Stimulated activated naive B cell treated with anti-CD40 and anti-IgM and Interleukin-4, amounts not matched to agents 10 μg/mL and 1 μg/mL and 100 μg/mL, for 72 hours (primary cell): Measurements from ENCODE around the gene SLC35E4.
"Not testable (repeated sequence)": the region's sequence is repeated elsewhere in the genome, so short reads cannot be mapped to it uniquely, and the experiment has no call there.

ENCODE experiments used
- ATAC-seq, 2 donors: fragments of 150-1000 bp; cut with Tn5 transposase; replicated peaks; 2 replicates each; pipeline ENCODE4 v1.10.0; 2021; ENCODE audit warnings: moderate library complexity in 1 of 2
- DNase-seq: peaks from one replicate; pipeline ENCODE4 v3.0.0; 2021
- H3K27ac Mint-ChIP-seq: one replicate; pipeline ENCODE4 v1.8.0; 2022; ENCODE audit warnings: mild to moderate bottlenecking, mixed read lengths
- H3K27me3 Mint-ChIP-seq, 2 donors: one replicate each; pipeline ENCODE4 v1.8.0; 2022; ENCODE audit warnings: mixed read lengths in 2 of 2
- H3K36me3 Mint-ChIP-seq, 2 donors: one replicate each; pipeline ENCODE4 v1.8.0; 2022; ENCODE audit warnings: mixed read lengths in 2 of 2, mild to moderate bottlenecking in 1 of 2
- H3K4me1 Mint-ChIP-seq, 2 donors: one replicate each; pipeline ENCODE4 v1.8.0; 2022; ENCODE audit warnings: mixed read lengths in 2 of 2, mild to moderate bottlenecking in 1 of 2
- H3K4me3 Mint-ChIP-seq, 2 donors: one replicate each; pipeline ENCODE4 v1.8.0; 2022; ENCODE audit warnings: mild to moderate bottlenecking in 2 of 2, mixed read lengths in 2 of 2, moderate library complexity in 1 of 2
- H3K9me3 Mint-ChIP-seq, 2 donors: one replicate each; pipeline ENCODE4 v1.8.0; 2022; ENCODE audit warnings: mixed read lengths in 2 of 2, mild to moderate bottlenecking in 1 of 2

The SLC35E4 gene, protein sequence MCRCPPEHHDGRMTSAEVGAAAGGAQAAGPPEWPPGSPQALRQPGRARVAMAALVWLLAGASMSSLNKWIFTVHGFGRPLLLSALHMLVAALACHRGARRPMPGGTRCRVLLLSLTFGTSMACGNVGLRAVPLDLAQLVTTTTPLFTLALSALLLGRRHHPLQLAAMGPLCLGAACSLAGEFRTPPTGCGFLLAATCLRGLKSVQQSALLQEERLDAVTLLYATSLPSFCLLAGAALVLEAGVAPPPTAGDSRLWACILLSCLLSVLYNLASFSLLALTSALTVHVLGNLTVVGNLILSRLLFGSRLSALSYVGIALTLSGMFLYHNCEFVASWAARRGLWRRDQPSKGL

GRCh38 chr22:30635273-30636225 lies at the start of gene SLC35E4:
SLC35E4 (plus strand) TSS chr22:30635781; CDS start chr22:30636451, 670 bp downstream.
- Mint-ChIP-seq H3K4me3 (peak within 1 kb of the TSS; percentile 87), H3K27me3 (no peaks in the 10 kb centered on the region), H3K9me3 (no peaks in the 10 kb centered on the region), H3K27ac (peak within 1 kb of the TSS; percentile 95), H3K4me1 (peaks cover 15 to 34% of the 10 kb centered on the region in 2 donors), H3K36me3 (peaks cover 1 to 5% of the 10 kb centered on the region in 2 donors)
- DNase-seq (peak; percentile 90), ATAC-seq (peak; percentile 71 to 76)

GRCh38 chr22:30586414-30586813 lies 49.2 kb upstream of the SLC35E4 start:
- no peak for DNase-seq
- Mint-ChIP-seq H3K27me3 (no peaks in the 10 kb centered on the region), H3K9me3 (no peaks in the 10 kb centered on the region), H3K27ac (no peak overlapping the region), H3K4me3 (no peak overlapping the region), H3K4me1 (peaks cover 5 to 8% of the 10 kb centered on the region in 2 donors), H3K36me3 (peaks cover 57 to 70% of the 10 kb centered on the region in 2 donors)
- ATAC-seq: no peak

GRCh38 chr22:30591191-30591587 lies 44.4 kb upstream of the SLC35E4 start:
- H3K4me1 Mint-ChIP-seq: peaks cover 0 to 4% of the 10 kb centered on the region in 2 donors
- peaks cover 24 to 35% of the 10 kb centered on the region in 2 donors for H3K36me3 Mint-ChIP-seq
- no peaks in the 10 kb centered on the region for H3K9me3 Mint-ChIP-seq
- no peak overlapping the region for H3K27ac Mint-ChIP-seq
- ATAC-seq (peak in 1 of 2 donors; percentile 10), DNase-seq (no peak)
- H3K27me3 Mint-ChIP-seq: peaks cover 4 to 6% of the 10 kb centered on the region in 2 donors
- H3K4me3 Mint-ChIP-seq: no peak overlapping the region

- ATAC-seq (peak; percentile 100), DNase-seq (peak; percentile 94)
- H3K27ac Mint-ChIP-seq: no peak within 1 kb of the TSS
- peaks cover 4 to 6% of the 10 kb centered on the region in 2 donors for H3K27me3 Mint-ChIP-seq
- peaks cover 0 to 4% of the 10 kb centered on the region in 2 donors for H3K4me1 Mint-ChIP-seq
- no peak within 1 kb of the TSS for H3K4me3 Mint-ChIP-seq
- H3K36me3 Mint-ChIP-seq: peaks cover 19 to 30% of the 10 kb centered on the region in 2 donors
- H3K9me3 Mint-ChIP-seq: no peaks in the 10 kb centered on the region
Measured at GRCh38 chr22:30591588-30592359, 43.8 kb upstream of the SLC35E4 start, which contains the start of gene PES1. PES1 (minus strand) TSS chr22:30591910; CDS start chr22:30591833, 77 bp downstream.

DNA sequence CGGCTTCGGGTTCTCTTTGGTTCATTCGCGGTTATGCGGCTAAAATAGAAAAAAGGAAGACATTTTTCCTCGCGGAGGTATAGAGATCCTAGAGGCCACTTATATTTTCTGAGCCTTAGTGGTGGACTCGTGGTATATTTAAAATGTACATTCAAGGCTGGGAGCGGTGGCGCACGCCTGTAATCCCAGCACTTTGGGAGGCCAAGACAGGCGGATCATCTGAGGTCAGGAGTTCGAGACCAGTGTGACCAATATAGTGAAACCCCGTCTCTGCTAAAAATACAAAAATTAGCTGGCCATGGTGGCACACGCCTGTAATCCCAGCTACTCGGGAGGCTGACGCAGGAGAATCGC lies 43.2 kb upstream of the SLC35E4 start:
- not testable (repeated sequence) for H3K27me3 Mint-ChIP-seq, H3K9me3 Mint-ChIP-seq, H3K27ac Mint-ChIP-seq, DNase-seq, H3K4me1 Mint-ChIP-seq, ATAC-seq, H3K4me3 Mint-ChIP-seq
- peaks cover 14 to 24% of the 10 kb centered on the region in 2 donors for H3K36me3 Mint-ChIP-seq

- DNase-seq: no peak
- Mint-ChIP-seq H3K4me3 (no peak overlapping the region), H3K36me3 (no peaks in the 10 kb centered on the region), H3K4me1 (no peaks in the 10 kb centered on the region), H3K27ac (no peak overlapping the region), H3K27me3 (peaks cover 4 to 6% of the 10 kb centered on the region in 2 donors), H3K9me3 (no peaks in the 10 kb centered on the region)
- no peak for ATAC-seq
Measured at GRCh38 chr22:30596199-30596598, 39.4 kb upstream of the SLC35E4 start.

DNA sequence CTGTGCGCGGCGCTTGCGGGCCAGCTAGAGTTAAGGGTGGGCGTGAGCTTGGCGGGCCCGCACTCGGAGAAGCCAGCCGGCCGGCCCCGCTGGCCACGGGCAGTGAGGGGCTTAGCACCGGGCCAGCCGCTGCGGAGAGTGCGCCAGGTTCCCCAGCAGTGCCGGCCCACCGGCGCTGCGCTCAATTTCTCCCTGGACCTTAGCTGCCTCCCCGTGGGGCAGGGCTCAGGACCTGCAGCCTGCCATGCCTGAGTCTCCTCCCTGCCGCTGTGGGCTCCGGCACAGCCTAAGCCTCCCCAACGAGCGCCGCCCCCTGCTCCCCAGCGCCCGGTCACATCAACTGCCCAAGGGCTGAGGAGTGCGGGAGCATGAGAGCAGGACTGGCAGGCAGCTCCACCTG lies 38.7 kb upstream of the SLC35E4 start:
- H3K4me1 Mint-ChIP-seq: no peaks in the 10 kb centered on the region
- no peak overlapping the region for H3K4me3 Mint-ChIP-seq
- no peak for ATAC-seq
- H3K9me3 Mint-ChIP-seq: no peaks in the 10 kb centered on the region
- no peak overlapping the region for H3K27ac Mint-ChIP-seq
- no peak for DNase-seq
- H3K36me3 Mint-ChIP-seq: no peaks in the 10 kb centered on the region
- peaks cover 4 to 6% of the 10 kb centered on the region in 2 donors for H3K27me3 Mint-ChIP-seq

DNA sequence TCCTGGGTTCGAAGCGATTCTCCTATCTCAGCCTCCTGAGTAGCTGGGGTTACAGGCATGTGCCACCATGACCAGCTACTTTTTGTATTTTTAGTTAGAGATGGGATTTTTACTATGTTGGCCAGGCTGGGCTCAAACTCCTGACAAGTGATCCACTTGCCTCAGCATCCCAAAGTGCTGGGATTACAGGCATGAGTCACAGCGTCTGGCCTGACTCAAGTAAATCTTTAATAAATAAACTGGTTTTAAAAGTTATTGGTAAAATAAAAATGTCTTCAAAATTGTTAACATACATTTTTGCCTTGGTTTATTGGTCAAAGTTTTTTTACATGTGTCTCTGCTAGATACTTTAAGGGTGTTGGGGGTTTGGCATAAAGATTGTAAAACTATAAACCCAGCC lies 36.6 kb upstream of the SLC35E4 start:
- Mint-ChIP-seq H3K27me3 (peaks cover 0 to 4% of the 10 kb centered on the region in 2 donors), H3K4me3 (no peak overlapping the region), H3K9me3 (no peaks in the 10 kb centered on the region), H3K27ac (no peak overlapping the region), H3K36me3 (no peaks in the 10 kb centered on the region), H3K4me1 (peaks cover 0 to 1% of the 10 kb centered on the region in 2 donors)
- DNase-seq (no peak), ATAC-seq (no peak)

- Mint-ChIP-seq H3K4me3 (no peak overlapping the region), H3K36me3 (no peaks in the 10 kb centered on the region), H3K27ac (no peak overlapping the region), H3K27me3 (peaks cover 0 to 9% of the 10 kb centered on the region in 2 donors), H3K4me1 (peaks cover 1 to 5% of the 10 kb centered on the region in 2 donors), H3K9me3 (no peaks in the 10 kb centered on the region)
- ATAC-seq: peak; percentile 25 to 39
- no peak for DNase-seq
Measured at GRCh38 chr22:30600921-30601320, 34.7 kb upstream of the SLC35E4 start.

DNA sequence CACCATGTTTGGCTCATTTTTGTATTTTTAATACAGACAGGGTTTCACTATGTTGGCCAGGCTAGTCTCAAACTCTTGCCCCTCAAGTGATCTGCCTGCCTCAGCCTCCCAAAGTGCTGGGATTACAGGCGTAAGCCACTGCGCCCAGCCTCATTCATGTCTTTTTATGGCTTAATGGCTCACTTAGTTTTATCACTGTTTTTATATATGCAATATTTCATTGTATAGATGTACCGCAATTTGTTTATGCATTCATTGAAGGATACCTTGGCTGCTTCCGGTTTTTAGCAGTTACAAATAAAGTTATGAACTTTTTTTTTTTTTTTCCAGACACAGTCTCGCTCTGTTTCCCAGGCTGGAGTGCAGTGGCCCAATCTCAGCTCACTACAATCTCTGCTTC lies 34.1 kb upstream of the SLC35E4 start:
- H3K27me3 Mint-ChIP-seq: peaks cover 0 to 5% of the 10 kb centered on the region in 2 donors
- H3K36me3 Mint-ChIP-seq: no peaks in the 10 kb centered on the region
- DNase-seq (no peak), ATAC-seq (no peak)
- no peaks in the 10 kb centered on the region for H3K9me3 Mint-ChIP-seq
- no peak overlapping the region for H3K4me3 Mint-ChIP-seq
- H3K27ac Mint-ChIP-seq: no peak overlapping the region
- peaks cover 5 to 10% of the 10 kb centered on the region in 2 donors for H3K4me1 Mint-ChIP-seq

DNA sequence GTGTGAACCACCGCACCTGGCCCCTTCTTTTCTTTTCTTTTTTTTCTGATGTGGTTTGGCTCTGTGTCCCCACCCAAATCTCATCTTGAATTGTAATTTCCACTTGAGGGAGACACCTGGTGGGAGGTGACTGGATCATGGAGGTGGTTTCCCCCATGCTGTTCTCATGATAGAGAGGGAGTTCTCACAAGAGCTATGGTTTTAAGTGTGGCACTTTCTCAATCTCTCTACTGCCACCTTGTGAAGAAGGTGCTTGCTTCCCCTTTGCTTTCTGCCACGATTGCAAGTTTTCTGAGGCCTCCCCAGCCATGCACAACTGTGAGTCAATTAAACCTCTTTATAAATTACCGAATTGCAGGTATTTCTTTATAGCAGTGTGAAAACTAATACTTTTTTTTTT lies 33.5 kb upstream of the SLC35E4 start:
- Mint-ChIP-seq H3K4me1 (peaks cover 9 to 16% of the 10 kb centered on the region in 2 donors), H3K27me3 (peaks cover 3 to 10% of the 10 kb centered on the region in 2 donors), H3K9me3 (no peaks in the 10 kb centered on the region), H3K4me3 (no peak overlapping the region), H3K27ac (no peak overlapping the region), H3K36me3 (no peaks in the 10 kb centered on the region)
- DNase-seq: no peak
- peak in 1 of 2 donors; percentile 28 for ATAC-seq

- Mint-ChIP-seq H3K4me3 (no peak overlapping the region), H3K27ac (no peak overlapping the region), H3K9me3 (no peaks in the 10 kb centered on the region), H3K27me3 (peaks cover 7 to 15% of the 10 kb centered on the region in 2 donors), H3K36me3 (no peaks in the 10 kb centered on the region), H3K4me1 (peaks cover 20 to 33% of the 10 kb centered on the region in 2 donors)
- DNase-seq (no peak), ATAC-seq (no peak)
Measured at GRCh38 chr22:30603801-30604200, 31.8 kb upstream of the SLC35E4 start.

GRCh38 chr22:30604723-30605122 lies 30.9 kb upstream of the SLC35E4 start:
- peaks cover 12 to 20% of the 10 kb centered on the region in 2 donors for H3K27me3 Mint-ChIP-seq
- DNase-seq: no peak
- no peaks in the 10 kb centered on the region for H3K36me3 Mint-ChIP-seq
- no peak for ATAC-seq
- no peaks in the 10 kb centered on the region for H3K9me3 Mint-ChIP-seq
- no peak overlapping the region for H3K27ac Mint-ChIP-seq
- H3K4me3 Mint-ChIP-seq: no peak overlapping the region
- H3K4me1 Mint-ChIP-seq: peaks cover 28 to 42% of the 10 kb centered on the region in 2 donors
